NCI-H2171 (cell line): ENCODE data around the gene MNX1.
A peak's percentile ranks its signal among the peaks of the same experiment; 100 is the strongest.

Experiments used
- DNase-seq: peaks from one replicate; lab custom pipeline; 2025; lab: John Stamatoyannopoulos, UW

MNX1 gene

GRCh38 chr7:157010588-157011332 is at the start of gene MNX1:
Gene MNX1, minus strand, starts transcription at chr7:157010663. Its CDS starts 313 bp downstream, at chr7:157010350.
- peak; percentile 90 for DNase-seq

GRCh38 chr7:157059534-157059933 is 49.1 kb upstream of the MNX1 start:
- no peak for DNase-seq

GRCh38 chr7:157058701-157059100 is 48.2 kb upstream of the MNX1 start:
- no peak for DNase-seq

GRCh38 chr7:157058068-157058467 is 47.6 kb upstream of the MNX1 start:
- no peak for DNase-seq

- no peak for DNase-seq
Measured at GRCh38 chr7:157056957-157057902, 46.8 kb upstream of the MNX1 start.

- no peak for DNase-seq
Measured at GRCh38 chr7:157056246-157056645, 45.8 kb upstream of the MNX1 start.

- DNase-seq: no peak
Measured at GRCh38 chr7:157054927-157055326, 44.5 kb upstream of the MNX1 start.

GRCh38 chr7:157053118-157053517 is 42.7 kb upstream of the MNX1 start:
- no peak for DNase-seq

GRCh38 chr7:157047148-157047547 is 36.7 kb upstream of the MNX1 start:
- DNase-seq: no peak

GRCh38 chr7:157046681-157047080 is 36.2 kb upstream of the MNX1 start:
- DNase-seq: no peak

- DNase-seq: no peak
Measured at GRCh38 chr7:157044943-157045660, 34.6 kb upstream of the MNX1 start.

- no peak for DNase-seq
Measured at GRCh38 chr7:157044147-157044687, 33.8 kb upstream of the MNX1 start.

- no peak for DNase-seq
Measured at GRCh38 chr7:157043745-157044144, 33.3 kb upstream of the MNX1 start.

GRCh38 chr7:157041514-157042277 is 31.2 kb upstream of the MNX1 start:
- DNase-seq: no peak

GRCh38 chr7:157041004-157041403 is 30.5 kb upstream of the MNX1 start:
- no peak for DNase-seq

GRCh38 chr7:157037635-157038034 is 27.2 kb upstream of the MNX1 start:
- DNase-seq: no peak

GRCh38 chr7:157037028-157037427 is 26.6 kb upstream of the MNX1 start:
- no peak for DNase-seq

- DNase-seq: no peak
Measured at GRCh38 chr7:157035979-157036378, 25.5 kb upstream of the MNX1 start.

- no peak for DNase-seq
Measured at GRCh38 chr7:157035302-157035701, 24.8 kb upstream of the MNX1 start.

GRCh38 chr7:157033483-157034473 is 23.3 kb upstream of the MNX1 start:
- DNase-seq: no peak
